GM12878 (cell line): ENCODE measurements around the gene TEAD4. TPM values are rescaled to one million over a fixed set of nuclear protein-coding genes. Genes with fewer than 3 reads are reported as not detected.

Experiments
- ATAC-seq: fragments of 200-7000 bp; cut with Tn5 transposase; 3 replicates; pipeline ENCODE4 v1.9.1; 2020; ENCODE audit warnings: mild to moderate bottlenecking, moderate library complexity
- BruUV-seq: library from RNA; stranded (reverse); fragments of 400-500 nt; replicated peaks from 2 replicates; lab custom pipeline; 2021; lab: Mats Ljungman, UMichigan
- CTCF ChIA-PET: fragments of 300-600 bp; sonication (Branson Sonifier 250); formaldehyde crosslinking; extraction: SDS; loops from one replicate; lab custom pipeline; 2021; ENCODE audit warnings: inconsistent platforms; lab: Yijun Ruan, JAX
- POLR2A ChIA-PET: fragments of 350-600 bp; formaldehyde crosslinking; extraction: SDS; loops from one replicate; lab custom pipeline; 2021; ENCODE audit warnings: inconsistent platforms; lab: Charles Lee
- RAD21 ChIA-PET: fragments of 300-600 bp; sonication (Branson Sonifier 250); formaldehyde crosslinking; loops from one replicate; lab custom pipeline; 2023; ENCODE audit warnings: antibody characterized with exemption; ENCODE audit not compliant: unreplicated experiment; lab: Charles Lee
- SMC1A ChIA-PET: fragments of 300-600 bp; sonication (Branson Sonifier 250); formaldehyde crosslinking; loops from one replicate; lab custom pipeline; 2023; ENCODE audit not compliant: unreplicated experiment, uncharacterized antibody; lab: Charles Lee
- DNase-seq: peaks from one replicate; pipeline ENCODE4 v3.0.0-alpha.2; 2011; ENCODE audit warnings: low read depth, low spot score
- FAIRE-seq: peaks from 3 replicates; lab custom pipeline; 2011; peaks lifted over from hg19 to GRCh38; lab: Jason Lieb, UNC
- H2AFZ ChIP-seq: 2 replicates; pipeline ENCODE4 v1.6.0; 2011; ENCODE audit warnings: low read depth, low read length, control low read depth; ENCODE audit not compliant: control insufficient read depth
- H3K27ac ChIP-seq: 2 replicates; pipeline ENCODE4 v1.5.1; 2011; ENCODE audit warnings: control low read depth; ENCODE audit not compliant: control insufficient read depth, insufficient read depth
- H3K27me3 ChIP-seq, 2 experiments: replicated peaks in 1 of 2; 2 replicates each; pipeline versions ENCODE4 v1.6.0 to v1.6.1; 2011; ENCODE audit warnings: low read length in 1 of 2; ENCODE audit not compliant: control insufficient read depth in 2 of 2, insufficient read depth in 2 of 2
- H3K36me3 ChIP-seq, 2 experiments: 2 replicates each; pipeline ENCODE4 v1.5.1; 2011; ENCODE audit warnings: low read length in 1 of 2; ENCODE audit not compliant: control insufficient read depth in 2 of 2, insufficient read depth in 2 of 2
- H3K4me1 ChIP-seq: 2 replicates; pipeline ENCODE4 v1.6.1; 2011; ENCODE audit warnings: mild to moderate bottlenecking, low read length, moderate library complexity, mixed read lengths; ENCODE audit not compliant: control insufficient read depth, insufficient read depth
- H3K4me2 ChIP-seq: 2 replicates; pipeline ENCODE4 v1.6.0; 2011; ENCODE audit warnings: control low read depth; ENCODE audit not compliant: control insufficient read depth, insufficient read depth
- H3K4me3 ChIP-seq: fragments of 200-600 bp; sonication (generic); 2 replicates; pipeline ENCODE4 v1.5.1; 2016
- H3K79me2 ChIP-seq: 2 replicates; pipeline ENCODE4 v1.6.0; 2011; ENCODE audit warnings: low read length; ENCODE audit not compliant: control insufficient read depth, insufficient read depth
- H3K9ac ChIP-seq: 2 replicates; pipeline ENCODE4 v1.8.0; 2011; ENCODE audit warnings: low read length, control low read depth, mixed read lengths; ENCODE audit not compliant: control insufficient read depth, insufficient read depth
- H3K9me3 ChIP-seq: replicated peaks from 3 replicates; pipeline ENCODE4 v1.5.1; 2011; ENCODE audit warnings: mild to moderate bottlenecking, low read length; ENCODE audit not compliant: control insufficient read depth, insufficient read depth
- H4K20me1 ChIP-seq: 2 replicates; pipeline ENCODE4 v1.6.0; 2011; ENCODE audit not compliant: control insufficient read depth, insufficient read depth
- CUX1 ChIP-seq: IDR thresholded peaks from 2 replicates; pipeline ENCODE4 v1.6.1; 2012; ENCODE audit warnings: improper control_type of control experiment, low read depth, low read length; ENCODE audit not compliant: insufficient replicate concordance
- ESRRA ChIP-seq: IDR thresholded peaks from 2 replicates; pipeline ENCODE4 v1.6.1; 2012; ENCODE audit warnings: mild to moderate bottlenecking, low read length, improper control_type of control experiment
- GATAD2B ChIP-seq: fragments of 450-650 bp; conservative IDR thresholded peaks from 2 replicates; pipeline ENCODE4 v1.6.1; 2017; ENCODE audit warnings: low read depth, mild to moderate bottlenecking, moderate library complexity
- HCFC1 ChIP-seq: fragments of 150-350 bp; IDR thresholded peaks from 2 replicates; pipeline ENCODE4 v1.6.1; 2014; ENCODE audit warnings: low read length
- HDGF ChIP-seq: fragments of 450-650 bp; IDR thresholded peaks from 2 replicates; pipeline ENCODE4 v1.6.1; 2016; ENCODE audit warnings: antibody characterized with exemption
- MTA2 ChIP-seq: fragments of 450-650 bp; IDR thresholded peaks from 2 replicates; pipeline ENCODE4 v1.6.1; 2016; ENCODE audit warnings: low read depth, mild to moderate bottlenecking, moderate library complexity
- MYC ChIP-seq: IDR thresholded peaks from 2 replicates; pipeline ENCODE4 v1.6.1; 2011; ENCODE audit warnings: mild to moderate bottlenecking, low read length, moderate library complexity, inconsistent platforms; ENCODE audit not compliant: insufficient read depth, insufficient replicate concordance, insufficient read length, severe bottlenecking
- NBN ChIP-seq: fragments of 450-650 bp; IDR thresholded peaks from 2 replicates; pipeline ENCODE4 v1.6.1; 2016
- NR2C2 ChIP-seq: IDR thresholded peaks from 2 replicates; pipeline ENCODE4 v1.6.1; 2011; ENCODE audit warnings: borderline replicate concordance, low read depth; ENCODE audit not compliant: control insufficient read depth, insufficient read length
- RAD51 ChIP-seq: fragments of 450-650 bp; IDR thresholded peaks from 2 replicates; pipeline ENCODE4 v1.6.1; 2016; ENCODE audit warnings: moderate library complexity, mild to moderate bottlenecking, inconsistent platforms
- RB1 ChIP-seq: fragments of 450-650 bp; formaldehyde crosslinking; IDR thresholded peaks from 2 replicates; pipeline ENCODE4 v1.6.1; 2017; ENCODE audit warnings: mild to moderate bottlenecking, borderline replicate concordance
- RELA ChIP-seq: fragments of 450-650 bp; IDR thresholded peaks from 2 replicates; pipeline ENCODE4 v1.8.0; 2014; ENCODE audit warnings: borderline replicate concordance; ENCODE audit not compliant: partially characterized antibody
- WGBS: methylation state at CpG from one replicate; pipeline ENCODE4 v1.1.6; 2016; ENCODE audit warnings: low lambda C conversion rate; ENCODE audit not compliant: insufficient replicate concordance, insufficient coverage; ENCODE audit errors: missing lambda C conversion rate; 5-methylcytosine and 5-hydroxymethylcytosine counted together
- in situ Hi-C: fragments of 300-500 bp; cut with MboI; formaldehyde crosslinking; loops from 9 replicates; pipeline ENCODE4 v1.14.3; 2018; ENCODE audit warnings: mixed read lengths
- intact Hi-C: fragments of 100-400 bp; cut with micrococcal nuclease; formaldehyde crosslinking; loops from one replicate; pipeline ENCODE4 v1.14.2; 2022; ENCODE audit not compliant: unreplicated experiment
- polyA plus RNA-seq, 11 experiments: library from polyadenylated mRNA; depleted of rRNA in 4 of 11; unstranded in 6 of 11; stranded (reverse) in 5 of 11; fragments of >200 nt; fragmentation: Nextera tagmentation in 4 of 11; fragmentation: Illumina TruSeq in 1 of 11; extraction: Ambion mirVana in 4 of 11; extraction: Trizol in 1 of 11; gene quantifications; 1 replicate in 1 of 11; 2 replicates in 10 of 11; pipeline versions ENCODE4 v1.2.1 to v1.2.3, GENCODE V29; 2011 to 2016; ENCODE audit warnings: inconsistent platforms in 2 of 11, missing spikeins in 2 of 11, low read depth in 1 of 11
- total RNA-seq, 4 experiments: library from RNA; depleted of rRNA in 3 of 4; stranded (reverse); fragments of >200 nt in 3 of 4; fragmentation: Illumina TruSeq in 1 of 4; extraction: Trizol in 1 of 4; gene quantifications; 2 replicates each; pipeline versions ENCODE4 v1.2.1 to v1.2.3, GENCODE V29; 2013 to 2021

TEAD4 gene
- total and polyA plus RNA-seq, 10 of the 15 experiments (the other 5 are each of a cell fraction or from before 2014, with no cell fraction given): 0.04 to 0.68 (median 0.31) TPM; not detected in 4

DNA sequence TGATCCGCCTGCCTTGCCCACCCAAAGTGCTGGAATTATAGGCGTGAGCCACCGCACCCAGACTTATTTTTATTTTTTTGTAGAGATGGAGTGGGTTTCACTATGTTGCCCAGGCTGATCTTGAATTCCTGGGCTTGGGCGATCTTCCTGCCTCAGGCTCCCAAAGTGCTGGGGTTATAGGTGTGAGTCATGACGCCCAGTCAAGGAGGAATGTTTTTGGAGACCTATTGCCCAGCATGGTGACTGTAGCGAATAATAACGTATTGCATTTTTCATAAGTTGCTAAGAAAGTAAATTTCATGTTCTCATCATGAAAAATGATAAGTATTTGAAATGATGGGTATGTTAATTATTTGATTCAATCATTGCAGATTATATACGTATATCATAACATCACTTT is 46.5 kb downstream of the TEAD4 start:
- Histone ChIP-seq H3K4me1 (no peaks in the 10 kb centered on the region), H3K79me2 (no peaks in the 10 kb centered on the region), H3K27ac (no peak overlapping the region), H3K4me2 (no peak overlapping the region), H3K27me3 (no peaks in the 10 kb centered on the region; a peak in 1 of 4 replicates), H4K20me1 (no peaks in the 10 kb centered on the region), H3K4me3 (no peak overlapping the region), H3K9ac (no peak overlapping the region), H2AFZ (no peak overlapping the region), H3K9me3 (no peaks in the 10 kb centered on the region), H3K36me3 (no peaks in the 10 kb centered on the region)
- ChIA-PET SMC1A (no interaction called here), RAD21 (no interaction called here), POLR2A (no interaction called here), CTCF (no interaction called here)
- ATAC-seq (no peak), FAIRE-seq (no peak), DNase-seq (no peak)
- WGBS: 72% methylated on average over 8 of the region's 8 CpGs
- in situ Hi-C loops: no loop called here
- TF ChIP-seq RB1: no peak
- no peak for TF ChIP-seq NR2C2
- TF ChIP-seq NBN: no peak
- TF ChIP-seq ESRRA: no peak
- no peak for TF ChIP-seq GATAD2B
- no peak for TF ChIP-seq RELA
- TF ChIP-seq MYC: no peak
- no peak for TF ChIP-seq HDGF
- TF ChIP-seq MTA2: no peak
- no peak for TF ChIP-seq HCFC1
- no peak for TF ChIP-seq RAD51
- TF ChIP-seq CUX1: no peak
- no TSS peak for BruUV-seq
- intact Hi-C loops: no loop called here
